H9 (cell line): ENCODE measurements around the gene MME. TPM values are rescaled to one million over a fixed set of nuclear protein-coding genes. Genes with fewer than 3 reads are reported as not detected.

Source experiments
- DNase-seq: peaks from one replicate; pipeline ENCODE4 v3.0.0-alpha.2; 2017
- H2AFZ ChIP-seq: one replicate; pipeline ENCODE4 v1.6.1; 2013; ENCODE audit warnings: mild to moderate bottlenecking, low read length, control low read depth, moderate library complexity
- H2AK5ac ChIP-seq: 2 replicates; pipeline ENCODE4 v1.6.1; 2013; ENCODE audit warnings: low read length, control low read depth, mixed read lengths; ENCODE audit not compliant: insufficient read length
- H2BK120ac ChIP-seq: one replicate; pipeline ENCODE4 v1.6.1; 2013; ENCODE audit warnings: low read depth, mild to moderate bottlenecking, low read length, control low read depth, inconsistent platforms; ENCODE audit not compliant: poor library complexity, severe bottlenecking
- H2BK12ac ChIP-seq: 2 replicates; pipeline ENCODE4 v1.6.1; 2013; ENCODE audit warnings: low read length, control low read depth, mixed read lengths, low read depth; ENCODE audit not compliant: insufficient read length
- H2BK15ac ChIP-seq: 2 replicates; pipeline ENCODE4 v1.6.1; 2013; ENCODE audit warnings: low read depth, low read length, control low read depth
- H2BK20ac ChIP-seq: one replicate; pipeline ENCODE4 v1.6.1; 2013; ENCODE audit warnings: low read depth, mild to moderate bottlenecking, low read length, control low read depth, inconsistent platforms; ENCODE audit not compliant: poor library complexity, severe bottlenecking
- H2BK5ac ChIP-seq: 2 replicates; pipeline ENCODE4 v1.6.1; 2013; ENCODE audit warnings: low read length, control low read depth, mixed read lengths; ENCODE audit not compliant: insufficient read length
- H3K14ac ChIP-seq: 2 replicates; pipeline ENCODE4 v1.6.1; 2013; ENCODE audit warnings: low read length, control low read depth; ENCODE audit not compliant: insufficient read depth
- H3K18ac ChIP-seq: 2 replicates; pipeline ENCODE4 v1.6.1; 2013; ENCODE audit warnings: low read depth, mild to moderate bottlenecking, mixed read lengths, low read length, control low read depth; ENCODE audit not compliant: insufficient read length
- H3K23ac ChIP-seq: 2 replicates; pipeline ENCODE4 v1.6.1; 2013; ENCODE audit warnings: low read length, control low read depth, mixed read lengths, low read depth; ENCODE audit not compliant: insufficient read length
- H3K23me2 ChIP-seq: 2 replicates; pipeline ENCODE4 v1.6.1; 2013; ENCODE audit warnings: low read depth, mild to moderate bottlenecking, mixed read lengths, low read length, control low read depth; ENCODE audit not compliant: insufficient read length, poor library complexity, severe bottlenecking
- H3K27ac ChIP-seq: 2 replicates; pipeline ENCODE4 v1.5.1; 2013; ENCODE audit warnings: low read length, control low read depth, mixed read lengths, low read depth; ENCODE audit not compliant: insufficient read length
- H3K27me3 ChIP-seq: 2 replicates; pipeline ENCODE4 v1.6.1; 2013; ENCODE audit warnings: low read length, control low read depth, inconsistent platforms; ENCODE audit not compliant: insufficient read depth
- H3K4ac ChIP-seq: 2 replicates; pipeline ENCODE4 v1.6.1; 2013; ENCODE audit warnings: low read depth, mild to moderate bottlenecking, control low read depth, inconsistent platforms, low read length, moderate library complexity
- H3K4me1 ChIP-seq: 2 replicates; pipeline ENCODE4 v1.6.1; 2013; ENCODE audit warnings: low read length, control low read depth, inconsistent platforms; ENCODE audit not compliant: insufficient read depth
- H3K4me2 ChIP-seq: 2 replicates; pipeline ENCODE4 v1.6.1; 2013; ENCODE audit warnings: low read length, control low read depth, mixed read lengths; ENCODE audit not compliant: insufficient read length, insufficient read depth
- H3K56ac ChIP-seq: 2 replicates; pipeline ENCODE4 v1.6.1; 2013; ENCODE audit warnings: low read depth, mild to moderate bottlenecking, mixed read lengths, low read length, control low read depth; ENCODE audit not compliant: insufficient read length
- H3K79me1 ChIP-seq: 2 replicates; pipeline ENCODE4 v1.6.1; 2013; ENCODE audit warnings: low read depth, mild to moderate bottlenecking, moderate library complexity, low read length, control low read depth, inconsistent platforms; ENCODE audit not compliant: insufficient read depth, poor library complexity, severe bottlenecking
- H3K79me2 ChIP-seq: 2 replicates; pipeline ENCODE4 v1.6.1; 2013; ENCODE audit warnings: low read length, control low read depth, inconsistent platforms; ENCODE audit not compliant: insufficient read depth
- H3K9ac ChIP-seq: 2 replicates; pipeline ENCODE4 v1.6.1; 2013; ENCODE audit warnings: low read length, control low read depth, mixed read lengths; ENCODE audit not compliant: insufficient read length; ENCODE audit errors: extremely low read depth
- H3K9me3 ChIP-seq: one replicate; pipeline ENCODE4 v1.6.1; 2013; ENCODE audit warnings: low read depth, low read length, inconsistent platforms; ENCODE audit not compliant: control insufficient read depth
- H3T11ph ChIP-seq: one replicate; pipeline ENCODE4 v1.6.1; 2013; ENCODE audit warnings: mild to moderate bottlenecking, low read length, control low read depth, inconsistent platforms
- H4K20me1 ChIP-seq: one replicate; pipeline ENCODE4 v1.6.1; 2013; ENCODE audit not compliant: control insufficient read depth, insufficient read length, insufficient read depth
- H4K5ac ChIP-seq: 2 replicates; pipeline ENCODE4 v1.6.1; 2013; ENCODE audit warnings: low read depth, mild to moderate bottlenecking, mixed read lengths, low read length, control low read depth; ENCODE audit not compliant: insufficient read length
- H4K8ac ChIP-seq: replicated peaks from 2 replicates; pipeline ENCODE4 v1.6.1; 2013; ENCODE audit warnings: low read length, control low read depth, mixed read lengths, low read depth; ENCODE audit not compliant: insufficient read length
- H4K91ac ChIP-seq: 2 replicates; pipeline ENCODE4 v1.6.1; 2013; ENCODE audit warnings: low read depth, mild to moderate bottlenecking, moderate library complexity, mixed read lengths, low read length, control low read depth; ENCODE audit not compliant: insufficient read length
- H3K27ac Mint-ChIP-seq, 3 experiments: 2 replicates in 2 of 3; 3 replicates in 1 of 3; pipeline ENCODE4 v1.8.0; 2020 to 2021; ENCODE audit warnings: mixed read lengths in 3 of 3, mild to moderate bottlenecking in 1 of 3, moderate library complexity in 1 of 3
- H3K27me3 Mint-ChIP-seq: 2 replicates; pipeline ENCODE4 v1.8.0; 2021; ENCODE audit warnings: low read depth, mild to moderate bottlenecking, moderate library complexity, mixed read lengths
- H3K36me3 Mint-ChIP-seq, 3 experiments: 2 replicates in 2 of 3; 3 replicates in 1 of 3; pipeline ENCODE4 v1.8.0; 2020 to 2021; ENCODE audit warnings: low read depth in 3 of 3, mixed read lengths in 3 of 3; ENCODE audit not compliant: insufficient read depth in 1 of 3
- H3K4me1 Mint-ChIP-seq, 2 experiments: 2 replicates each; pipeline ENCODE4 v1.8.0; 2020; ENCODE audit warnings: mixed read lengths in 2 of 2
- H3K4me3 Mint-ChIP-seq, 2 experiments: 2 replicates in 1 of 2; 3 replicates in 1 of 2; pipeline ENCODE4 v1.8.0; 2020 to 2021; ENCODE audit warnings: mild to moderate bottlenecking in 2 of 2, mixed read lengths in 2 of 2, moderate library complexity in 1 of 2
- H3K9me3 Mint-ChIP-seq, 2 experiments: 2 replicates in 1 of 2; 3 replicates in 1 of 2; pipeline ENCODE4 v1.8.0; 2020; ENCODE audit warnings: mild to moderate bottlenecking in 2 of 2, mixed read lengths in 2 of 2, moderate library complexity in 1 of 2
- CTCF ChIP-seq: fragments of 200-600 bp; sonication (generic); conservative IDR thresholded peaks from 3 replicates; pipeline ENCODE4 v1.8.0; 2021; ENCODE audit warnings: antibody characterized with exemption, mild to moderate bottlenecking
- WGBS: extraction: QIAGEN DNeasy Blood & Tissue Kit; methylation state at CpG from one replicate; pipeline ENCODE4 v1.1.7; 2013; ENCODE audit warnings: missing lambda C conversion rate, low lambda C conversion rate, mixed read lengths; ENCODE audit not compliant: insufficient read length; ENCODE audit errors: extremely low coverage; 5-methylcytosine and 5-hydroxymethylcytosine counted together
- total RNA-seq: library from RNA; stranded (reverse); gene quantifications from 2 replicates; pipeline ENCODE4 v1.2.1, GENCODE V29; 2021

The MME gene
- total RNA-seq, 1 experiment from 2014 or later: 16.4 TPM

- no CpG with 5 or more reads among the region's 1 CpG for WGBS
- H3K27ac Mint-ChIP-seq: no peak overlapping the region
- H3K27me3 Mint-ChIP-seq: no peaks in the 10 kb centered on the region
- no peak overlapping the region for H3K9ac ChIP-seq
- TF ChIP-seq CTCF: no peak
- no peaks in the 10 kb centered on the region for H4K20me1 ChIP-seq
- H3K4ac ChIP-seq: no peak overlapping the region
- no peak overlapping the region for H3K4me2 ChIP-seq
- no peaks in the 10 kb centered on the region for H3K27me3 ChIP-seq
- no peak overlapping the region for H4K5ac ChIP-seq
- H3K79me1 ChIP-seq: no peaks in the 10 kb centered on the region
- no peak overlapping the region for H2AFZ ChIP-seq
- H3K9me3 Mint-ChIP-seq: no peaks in the 10 kb centered on the region
- H3K4me1 ChIP-seq: no peaks in the 10 kb centered on the region
- no peaks in the 10 kb centered on the region for H3K23me2 ChIP-seq
- H2BK12ac ChIP-seq: no peak overlapping the region
- H3K27ac ChIP-seq: no peak overlapping the region
- no peak overlapping the region for H4K8ac ChIP-seq
- no peak overlapping the region for H3K18ac ChIP-seq
- no peak overlapping the region for H3K23ac ChIP-seq
- peaks cover 0 to 6% (median 0%) of the 10 kb centered on the region in 3 experiments; a peak in 2 of 7 replicates for H3K36me3 Mint-ChIP-seq
- H2BK5ac ChIP-seq: no peak overlapping the region
- H3K79me2 ChIP-seq: no peaks in the 10 kb centered on the region
- H2BK120ac ChIP-seq: no peak overlapping the region
- no peak for DNase-seq
- H2BK15ac ChIP-seq: no peak overlapping the region
- H3K4me3 Mint-ChIP-seq: no peak overlapping the region
- H4K91ac ChIP-seq: no peak overlapping the region
- no peak overlapping the region for H3T11ph ChIP-seq
- no peak overlapping the region for H2AK5ac ChIP-seq
- H2BK20ac ChIP-seq: no peak overlapping the region
- no peak overlapping the region for H3K14ac ChIP-seq
- no peaks in the 10 kb centered on the region for H3K9me3 ChIP-seq
- H3K4me1 Mint-ChIP-seq: no peaks in the 10 kb centered on the region
- H3K56ac ChIP-seq: no peak overlapping the region
Observed at GRCh38 chr3:155228676-155229075, 148.6 kb downstream of the MME start.
